Hepatic stellate cell (primary cell): ENCODE data around the gene RAB3A.
"Not testable (repeated sequence)": the region's sequence is repeated elsewhere in the genome, so short reads cannot be mapped to it uniquely, and the experiment has no call there.

Experiments
- DNase-seq: peaks from one replicate; pipeline ENCODE4 v3.0.0; 2011; ENCODE audit warnings: low spot score

Gene RAB3A

GRCh38 chr19:18223860-18224524 is 20.1 kb upstream of the RAB3A start:
- no peak for DNase-seq

GRCh38 chr19:18221815-18222725 is 18.2 kb upstream of the RAB3A start:
- DNase-seq = no peak

- DNase-seq = no peak
Observed at GRCh38 chr19:18220632-18221275, 16.9 kb upstream of the RAB3A start.

- no peak for DNase-seq
Observed at GRCh38 chr19:18219911-18220631, 16.2 kb upstream of the RAB3A start.

DNA sequence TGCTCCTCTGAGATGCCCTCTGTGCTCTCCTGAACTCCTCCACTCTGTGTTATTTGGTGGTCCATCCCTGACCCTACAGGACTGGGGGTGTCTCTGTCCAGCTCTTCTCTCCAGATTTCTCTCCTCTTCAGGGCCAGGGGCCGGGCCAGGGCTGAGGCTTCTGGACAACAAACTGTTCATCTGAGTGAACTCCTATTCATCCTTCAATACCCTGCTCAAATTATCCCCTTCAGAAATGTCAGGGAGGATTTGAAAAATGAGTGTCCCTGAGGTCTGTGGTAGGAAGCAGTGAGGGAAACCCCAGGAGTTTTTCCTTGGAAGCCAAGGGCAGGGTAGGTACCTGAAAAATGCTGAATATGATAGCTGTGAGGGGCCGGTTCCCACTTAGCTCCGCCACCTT is 14.8 kb upstream of the RAB3A start:
- no peak for DNase-seq

GRCh38 chr19:18218159-18218558 is 14.3 kb upstream of the RAB3A start:
- DNase-seq = no peak

DNA sequence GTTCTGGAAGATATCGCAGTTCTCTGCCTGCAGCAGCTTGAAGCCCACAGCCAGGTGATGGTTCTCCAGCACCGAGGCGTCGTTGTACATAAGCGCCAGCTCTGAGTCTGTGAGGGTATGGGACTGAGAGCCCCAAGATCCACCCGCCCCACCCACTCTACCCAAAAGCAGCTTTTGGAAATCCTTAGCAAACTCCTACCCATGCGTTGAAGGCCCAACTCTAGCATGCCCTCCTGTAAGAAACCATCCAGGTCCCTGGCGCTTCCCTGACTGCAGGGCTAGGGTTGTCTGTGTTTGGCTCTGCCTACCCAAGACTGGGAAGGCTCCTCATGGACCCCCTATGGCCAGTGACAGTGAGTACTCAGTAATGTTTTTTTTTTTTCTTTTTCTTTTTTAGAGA is 12.9 kb upstream of the RAB3A start:
- DNase-seq = no peak

DNA sequence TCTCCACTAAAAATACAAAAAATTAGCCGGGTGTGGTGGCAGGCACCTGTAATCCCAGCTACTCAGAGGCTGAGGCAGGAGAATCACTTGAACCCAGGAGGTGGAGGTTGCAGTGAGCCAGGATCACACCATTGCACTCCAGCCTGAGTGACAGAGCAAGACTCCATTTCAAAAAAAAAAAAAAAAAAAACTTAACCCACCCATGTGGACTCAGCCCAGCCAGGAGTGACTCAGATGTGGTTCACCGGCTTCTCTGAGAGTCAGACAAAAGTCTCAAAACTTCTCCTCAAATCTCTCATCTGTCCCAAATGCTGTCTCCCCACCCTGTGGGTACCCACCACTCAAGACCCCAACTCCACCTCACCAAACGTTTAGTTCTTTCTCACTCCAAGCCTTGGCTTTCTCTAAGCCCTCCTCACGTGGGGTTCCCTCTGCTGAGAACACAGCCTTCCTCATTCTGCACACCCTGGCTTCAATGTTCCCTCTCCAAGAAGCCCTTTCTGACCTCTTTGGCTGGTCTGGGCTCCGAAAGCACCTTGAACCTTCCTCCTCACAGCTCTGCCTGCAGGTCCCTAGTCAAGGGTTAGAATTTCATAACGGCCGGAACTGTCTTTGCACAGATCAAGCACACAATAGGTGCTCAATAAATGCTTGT is 11.1 kb upstream of the RAB3A start:
- DNase-seq = peak; percentile 81

DNA sequence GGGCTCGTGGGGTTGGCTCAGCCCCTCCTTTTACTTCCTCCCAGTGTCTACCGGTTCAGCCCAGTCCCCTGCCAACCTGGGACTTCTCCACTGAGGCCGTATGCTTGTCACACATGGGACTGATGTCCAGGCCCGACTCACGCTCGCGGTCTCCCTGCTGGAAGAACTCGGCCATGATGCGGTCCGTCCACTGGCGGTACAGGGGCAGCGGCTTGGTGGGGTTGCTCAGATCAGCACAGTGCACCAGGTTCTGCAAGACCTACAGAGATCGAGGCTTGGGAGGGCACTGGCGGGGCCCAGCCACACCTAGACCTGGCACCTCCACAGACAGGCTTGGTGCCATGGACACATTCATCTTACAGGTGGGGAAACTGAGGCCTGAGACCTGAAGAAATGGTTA is 7.8 kb upstream of the RAB3A start:
- DNase-seq = no peak

DNA sequence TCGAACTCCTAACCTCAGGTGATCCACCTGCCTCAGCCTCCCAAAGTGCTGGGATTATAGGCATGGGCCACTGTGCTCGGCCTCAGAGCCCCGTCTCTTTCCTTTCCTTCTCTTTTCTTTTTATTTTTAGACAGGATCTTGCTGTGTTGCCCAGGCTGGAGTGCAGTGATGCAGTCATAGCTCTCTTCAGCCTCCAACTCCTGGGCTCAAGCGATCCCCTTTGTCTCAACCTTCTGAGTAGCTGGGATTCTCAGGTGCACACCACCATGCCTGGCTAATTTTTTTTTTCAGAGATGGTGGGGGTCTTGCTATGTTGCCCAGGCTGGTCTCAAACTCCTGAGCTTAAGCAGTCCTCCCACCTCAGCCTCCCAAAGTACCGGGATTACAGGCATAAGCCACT is 6.1 kb upstream of the RAB3A start:
- DNase-seq = not testable (repeated sequence)

- peak; percentile 93 for DNase-seq
Observed at GRCh38 chr19:18208098-18208951, 4.5 kb upstream of the RAB3A start.

DNA sequence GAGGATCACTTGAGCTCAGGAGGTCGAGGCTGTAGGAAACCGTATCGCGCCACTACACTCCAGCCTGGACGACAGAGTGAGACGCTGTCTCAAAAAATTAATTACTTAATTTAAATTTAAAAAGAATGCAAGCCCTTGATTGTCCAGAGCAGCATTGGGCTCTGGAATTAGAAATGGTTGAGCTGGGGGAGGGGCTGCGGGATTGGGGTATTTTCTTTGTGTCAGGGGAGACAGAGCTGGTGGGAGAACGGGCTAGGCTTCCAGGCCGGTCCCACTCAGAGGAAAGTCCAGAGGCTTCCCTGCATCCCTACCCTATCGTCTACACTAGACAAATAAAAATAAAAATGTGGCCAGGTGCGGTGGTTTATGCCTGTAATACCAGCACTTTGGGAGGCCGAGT is 2.2 kb upstream of the RAB3A start:
- no peak for DNase-seq

GRCh38 chr19:18205200-18205892 is 1.5 kb upstream of the RAB3A start:
- peak; percentile 82 for DNase-seq

GRCh38 chr19:18204394-18205199 is 755 bp upstream of the RAB3A start:
- no peak for DNase-seq

DNA sequence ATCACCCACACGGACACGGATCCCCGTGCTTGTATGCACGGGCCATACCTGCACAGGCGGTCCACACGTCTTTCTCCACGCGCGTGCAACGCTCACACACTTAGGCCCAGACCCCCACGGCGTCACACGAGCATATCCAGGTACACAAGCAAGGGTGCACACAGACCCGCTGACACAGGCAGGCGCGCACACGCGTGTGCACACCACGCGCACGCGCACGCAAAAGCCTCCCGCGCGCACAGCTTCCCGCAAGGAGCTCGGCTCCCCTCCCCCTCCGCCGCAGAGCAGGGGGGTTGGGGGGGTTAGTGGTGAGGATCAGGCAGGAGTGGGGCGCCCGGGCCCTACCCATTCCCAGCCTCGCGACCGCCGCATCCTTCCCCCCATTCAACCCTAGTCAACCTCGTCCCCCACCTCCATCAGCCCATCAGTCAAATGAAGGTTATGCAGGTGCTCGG is 407 bp downstream of the RAB3A start:
- DNase-seq = no peak

GRCh38 chr19:18202778-18203407 is 949 bp downstream of the RAB3A start:
- DNase-seq = no peak

DNA sequence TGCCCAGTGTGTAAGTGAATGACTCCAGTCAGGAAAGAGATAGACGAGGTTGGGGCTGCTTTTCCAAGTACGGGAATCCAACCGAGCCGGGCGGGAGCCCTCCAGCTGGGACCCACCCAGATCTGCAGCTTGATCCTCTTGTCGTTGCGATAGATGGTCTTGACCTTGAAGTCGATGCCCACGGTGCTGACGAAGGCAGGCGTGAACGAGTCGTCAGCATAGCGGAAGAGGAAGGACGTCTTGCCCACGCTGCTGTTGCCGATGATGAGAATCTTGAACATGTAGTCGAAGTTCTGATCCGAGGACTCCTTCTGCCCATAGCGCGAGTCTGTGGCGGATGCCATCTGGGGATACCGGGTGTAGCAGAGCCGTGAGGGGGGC is 1.5 kb downstream of the RAB3A start:
- DNase-seq = no peak

DNA sequence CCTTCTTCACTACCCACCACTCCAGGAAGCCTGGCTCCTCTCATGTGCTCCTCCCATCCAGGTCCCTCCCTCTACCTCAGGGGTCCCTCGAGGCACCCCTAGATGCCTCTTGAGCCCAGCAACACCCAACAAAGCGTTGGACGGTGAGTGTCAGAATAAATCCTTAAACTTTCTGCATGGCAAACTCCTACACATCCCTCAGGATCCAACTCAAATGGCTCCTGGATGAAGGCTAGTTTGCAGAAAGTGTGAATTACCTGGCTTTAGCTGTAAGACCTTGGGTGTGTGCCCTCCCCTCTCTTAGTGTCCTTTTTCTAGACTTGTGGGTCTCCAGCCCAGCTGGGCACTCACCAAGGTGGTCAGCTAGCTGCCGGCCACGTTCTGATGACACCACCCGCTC is 5.5 kb downstream of the RAB3A start:
- no peak for DNase-seq

DNA sequence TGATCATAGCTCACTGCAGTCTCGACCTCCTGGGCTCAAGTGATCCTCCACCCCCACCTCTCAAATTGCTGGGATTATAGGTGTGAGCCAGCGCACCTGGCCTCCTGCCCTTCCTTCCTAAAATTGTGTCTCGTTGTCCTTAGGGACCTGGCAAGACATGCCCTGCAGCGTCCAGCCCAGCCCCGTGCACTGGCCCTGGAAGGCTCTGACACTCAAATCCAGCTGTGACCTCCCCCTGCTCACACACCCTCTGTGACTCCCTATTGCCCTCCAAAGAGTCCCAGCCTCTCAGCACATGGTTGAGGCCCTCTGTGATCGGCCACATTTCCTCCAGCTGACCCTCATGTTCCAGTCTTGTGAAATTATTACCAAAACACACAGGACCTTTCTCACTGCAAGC is 5.9 kb downstream of the RAB3A start:
- DNase-seq = no peak
